Cardiac muscle cell (in vitro differentiated cells and primary cell): Measurements from ENCODE around the gene OR4F29. TPM values are rescaled to one million over a fixed set of nuclear protein-coding genes. Genes with fewer than 3 reads are reported as not detected.
"Not testable (repeated sequence)": the region's sequence is repeated elsewhere in the genome, so short reads cannot be mapped to it uniquely, and the experiment has no call there.

Experiments
- DNase-seq, 2 donors: peaks; one replicate each; pipeline versions ENCODE4 v3.0.0 to v3.0.0-alpha.2; 2010 to 2017; ENCODE audit warnings: low read depth in 1 of 2, low spot score in 1 of 2
- H3K27ac ChIP-seq: fragments of 200-600 bp; sonication (generic); 2 replicates; pipeline ENCODE4 v1.5.1; 2016
- H3K27me3 ChIP-seq: fragments of 200-600 bp; sonication (generic); 2 replicates; pipeline ENCODE4 v1.6.0; 2016; ENCODE audit warnings: control low read depth
- H3K36me3 ChIP-seq: fragments of 200-600 bp; sonication (generic); 2 replicates; pipeline ENCODE4 v1.5.1; 2016; ENCODE audit warnings: control low read depth
- H3K4me1 ChIP-seq: fragments of 200-600 bp; sonication (generic); 2 replicates; pipeline ENCODE4 v1.8.1; 2017; ENCODE audit warnings: low read depth, mild to moderate bottlenecking, mixed run types
- H3K4me3 ChIP-seq: fragments of 200-600 bp; sonication (generic); 2 replicates; pipeline ENCODE4 v1.5.1; 2016; ENCODE audit warnings: mild to moderate bottlenecking
- H3K9me3 ChIP-seq: fragments of 200-600 bp; sonication (generic); 2 replicates; pipeline ENCODE4 v1.5.1; 2017; ENCODE audit warnings: low read depth, mild to moderate bottlenecking, control low read depth
- polyA plus RNA-seq: library from polyadenylated mRNA; unstranded; fragments of >200 nt; fragmentation: Nextera tagmentation; extraction: Ambion mirVana; gene quantifications from 2 replicates; pipeline ENCODE4 v1.2.1, GENCODE V29; 2016
- total RNA-seq: library from RNA; depleted of rRNA; stranded (reverse); fragments of >200 nt; gene quantifications from 2 replicates; pipeline ENCODE4 v1.2.3, GENCODE V29; 2016

Gene OR4F29
- total RNA-seq (not detected in 2 replicates), polyA plus RNA-seq (not detected in 2 replicates)

- DNase-seq, H3K27ac ChIP-seq, H3K9me3 ChIP-seq, H3K4me1 ChIP-seq, H3K36me3 ChIP-seq, H3K4me3 ChIP-seq, H3K27me3 ChIP-seq: not testable (repeated sequence)
These were observed at the start of gene OR4F29 for GRCh38 chr1:451578-451977. OR4F29 (minus strand) TSS chr1:451678; CDS start chr1:451678, 0 bp downstream.

Other genes starting within 250 kb of the OR4F29 start
- gene OR4F16, start 235.0 kb upstream of the OR4F29 start, total RNA-seq = not detected in 2 replicates
- gene OR4F16, start 235.0 kb upstream of the OR4F29 start, polyA plus RNA-seq = not detected in 2 replicates